Liver (tissue), 9 donors: ENCODE data around the gene RNF8. TPM values are rescaled to one million over a fixed set of nuclear protein-coding genes. Genes with fewer than 3 reads are reported as not detected.
"Not testable (repeated sequence)": the region's sequence is repeated elsewhere in the genome, so short reads cannot be mapped to it uniquely, and the experiment has no call there.

Source experiments
- DNase-seq: peaks from one replicate; pipeline ENCODE4 v3.0.0-alpha.2; 2017; ENCODE audit warnings: low spot score
- H3K27ac ChIP-seq, 2 donors: one replicate each; pipeline ENCODE4 v1.7.0; 2013; ENCODE audit warnings: inconsistent platforms in 2 of 2, low read length in 2 of 2, control low read depth in 1 of 2, low read depth in 1 of 2, mild to moderate bottlenecking in 1 of 2
- H3K27me3 ChIP-seq, 4 donors: one replicate each; pipeline versions ENCODE4 v1.6.1 to v1.7.0; 2013; ENCODE audit warnings: low read length in 3 of 4, inconsistent platforms in 1 of 4, mild to moderate bottlenecking in 1 of 4, moderate library complexity in 1 of 4; ENCODE audit not compliant: control insufficient read depth in 4 of 4, insufficient read depth in 4 of 4
- H3K36me3 ChIP-seq, 4 donors: one replicate each; pipeline versions ENCODE4 v1.6.1 to v1.7.0; 2013; ENCODE audit warnings: low read length in 3 of 4, mild to moderate bottlenecking in 3 of 4, low read depth in 1 of 4, moderate library complexity in 1 of 4; ENCODE audit not compliant: control insufficient read depth in 4 of 4, insufficient read depth in 3 of 4
- H3K4me1 ChIP-seq, 4 donors: one replicate each; pipeline versions ENCODE4 v1.6.1 to v1.7.0; 2013; ENCODE audit warnings: low read length in 3 of 4, mild to moderate bottlenecking in 3 of 4, moderate library complexity in 1 of 4; ENCODE audit not compliant: control insufficient read depth in 4 of 4, insufficient read depth in 4 of 4
- H3K4me3 ChIP-seq, 3 donors: one replicate each; pipeline versions ENCODE4 v1.6.1 to v1.7.0; 2013; ENCODE audit warnings: low read length in 3 of 3, control low read depth in 1 of 3, low read depth in 1 of 3, mild to moderate bottlenecking in 1 of 3
- H3K9ac ChIP-seq, 2 donors: one replicate each; pipeline ENCODE4 v1.7.0; 2013; ENCODE audit warnings: low read length in 2 of 2, mild to moderate bottlenecking in 2 of 2, moderate library complexity in 2 of 2, control low read depth in 1 of 2, low read depth in 1 of 2
- H3K9me3 ChIP-seq, 4 donors: one replicate each; pipeline versions ENCODE4 v1.6.1 to v1.7.0; 2013; ENCODE audit warnings: low read length in 3 of 4; ENCODE audit not compliant: control insufficient read depth in 4 of 4
- CTCF ChIP-seq: fragments of 150-350 bp; IDR thresholded peaks from 2 replicates; pipeline ENCODE4 v1.5.1; 2017; ENCODE audit warnings: improper control_type of control experiment, low read depth, low read length; ENCODE audit not compliant: missing input control
- FOXA1 ChIP-seq: IDR thresholded peaks from 2 replicates; pipeline ENCODE4 v1.6.1; 2016; ENCODE audit warnings: antibody characterized with exemption
- FOXA2 ChIP-seq: IDR thresholded peaks from 2 replicates; pipeline ENCODE4 v1.6.1; 2016; ENCODE audit warnings: antibody characterized with exemption
- GABPA ChIP-seq, 2 donors: IDR thresholded peaks in 1 of 2; conservative IDR thresholded peaks in 1 of 2; 2 replicates each; pipeline ENCODE4 v1.6.1; 2016; ENCODE audit warnings: antibody characterized with exemption in 2 of 2, mild to moderate bottlenecking in 1 of 2, moderate library complexity in 1 of 2
- HNF4A ChIP-seq, 2 donors: conservative IDR thresholded peaks; 2 replicates each; pipeline ENCODE4 v1.6.1; 2016; ENCODE audit warnings: antibody characterized with exemption in 2 of 2, mild to moderate bottlenecking in 2 of 2
- HNF4G ChIP-seq: IDR thresholded peaks from 2 replicates; pipeline ENCODE4 v1.6.1; 2016; ENCODE audit warnings: antibody characterized with exemption
- JUND ChIP-seq, 2 donors: IDR thresholded peaks; 2 replicates each; pipeline ENCODE4 v1.6.1; 2016; ENCODE audit warnings: antibody characterized with exemption in 2 of 2
- MAX ChIP-seq: IDR thresholded peaks from 2 replicates; pipeline ENCODE4 v1.6.1; 2016; ENCODE audit warnings: antibody characterized with exemption
- NR2F2 ChIP-seq: IDR thresholded peaks from 2 replicates; pipeline ENCODE4 v1.6.1; 2016; ENCODE audit warnings: antibody characterized with exemption
- RAD21 ChIP-seq, 2 donors: IDR thresholded peaks; 2 replicates each; pipeline ENCODE4 v1.6.1; 2016; ENCODE audit warnings: antibody characterized with exemption in 2 of 2, mild to moderate bottlenecking in 2 of 2
- RXRA ChIP-seq, 2 donors: IDR thresholded peaks; 2 replicates each; pipeline ENCODE4 v1.6.1; 2017 to 2018; ENCODE audit warnings: antibody characterized with exemption in 2 of 2, mild to moderate bottlenecking in 1 of 2
- SP1 ChIP-seq: IDR thresholded peaks from 2 replicates; pipeline ENCODE4 v1.6.1; 2018; ENCODE audit warnings: antibody characterized with exemption, mild to moderate bottlenecking
- TAF1 ChIP-seq: conservative IDR thresholded peaks from 2 replicates; pipeline ENCODE4 v1.6.1; 2016; ENCODE audit warnings: antibody characterized with exemption, mild to moderate bottlenecking
- YY1 ChIP-seq: IDR thresholded peaks from 2 replicates; pipeline ENCODE4 v1.6.1; 2016; ENCODE audit warnings: antibody characterized with exemption, mild to moderate bottlenecking
- WGBS: extraction: QIAGEN DNeasy Blood & Tissue Kit; methylation state at CpG from one replicate; pipeline ENCODE4 v1.1.7; 2013; 5-methylcytosine and 5-hydroxymethylcytosine counted together
- polyA plus RNA-seq, 2 donors: library from polyadenylated mRNA; stranded (reverse) in 1 of 2; unstranded in 1 of 2; fragments of 200-250 nt in 1 of 2; fragments of >200 nt in 1 of 2; fragmentation: Nextera tagmentation in 1 of 2; extraction: Ambion mirVana in 1 of 2; gene quantifications; one replicate each; pipeline versions ENCODE4 v1.2.1 to v1.2.3, GENCODE V29; 2013 to 2015
- total RNA-seq, 2 donors: library from RNA; depleted of rRNA; stranded (reverse); fragments of >200 nt; gene quantifications; one replicate each; pipeline ENCODE4 v1.2.3, GENCODE V29; 2014
- TF ChIP-seq, protein P1 (sequence below): IDR thresholded peaks from 2 replicates; pipeline ENCODE4 v1.6.1; 2016; ENCODE audit warnings: antibody characterized with exemption, mild to moderate bottlenecking
- TF ChIP-seq, protein P2 (sequence below): IDR thresholded peaks from 2 replicates; pipeline ENCODE4 v1.6.1; 2016; ENCODE audit warnings: antibody characterized with exemption
- TF ChIP-seq, protein P3 (sequence below): IDR thresholded peaks from 2 replicates; pipeline ENCODE4 v1.6.1; 2016; ENCODE audit warnings: antibody characterized with exemption
- donor health status: healthy.
- donor health status: healthy.
- donor health status: healthy.
- donor health status: healthy.
- donor health status: healthy.

Gene RNF8
- total and polyA plus RNA-seq, 4 donors, result 6.1 to 9.9 (median 7.5) TPM

- Histone ChIP-seq H3K4me3 (no peak overlapping the region), H3K27ac (no peak overlapping the region), H3K4me1 (peaks cover 0 to 8% (median 2%) of the 10 kb centered on the region in 4 donors), H3K9me3 (no peaks in the 10 kb centered on the region), H3K9ac (no peak overlapping the region), H3K36me3 (peaks cover 0 to 9% (median 4%) of the 10 kb centered on the region in 4 donors), H3K27me3 (no peaks in the 10 kb centered on the region)
- TF ChIP-seq, protein P1, sequence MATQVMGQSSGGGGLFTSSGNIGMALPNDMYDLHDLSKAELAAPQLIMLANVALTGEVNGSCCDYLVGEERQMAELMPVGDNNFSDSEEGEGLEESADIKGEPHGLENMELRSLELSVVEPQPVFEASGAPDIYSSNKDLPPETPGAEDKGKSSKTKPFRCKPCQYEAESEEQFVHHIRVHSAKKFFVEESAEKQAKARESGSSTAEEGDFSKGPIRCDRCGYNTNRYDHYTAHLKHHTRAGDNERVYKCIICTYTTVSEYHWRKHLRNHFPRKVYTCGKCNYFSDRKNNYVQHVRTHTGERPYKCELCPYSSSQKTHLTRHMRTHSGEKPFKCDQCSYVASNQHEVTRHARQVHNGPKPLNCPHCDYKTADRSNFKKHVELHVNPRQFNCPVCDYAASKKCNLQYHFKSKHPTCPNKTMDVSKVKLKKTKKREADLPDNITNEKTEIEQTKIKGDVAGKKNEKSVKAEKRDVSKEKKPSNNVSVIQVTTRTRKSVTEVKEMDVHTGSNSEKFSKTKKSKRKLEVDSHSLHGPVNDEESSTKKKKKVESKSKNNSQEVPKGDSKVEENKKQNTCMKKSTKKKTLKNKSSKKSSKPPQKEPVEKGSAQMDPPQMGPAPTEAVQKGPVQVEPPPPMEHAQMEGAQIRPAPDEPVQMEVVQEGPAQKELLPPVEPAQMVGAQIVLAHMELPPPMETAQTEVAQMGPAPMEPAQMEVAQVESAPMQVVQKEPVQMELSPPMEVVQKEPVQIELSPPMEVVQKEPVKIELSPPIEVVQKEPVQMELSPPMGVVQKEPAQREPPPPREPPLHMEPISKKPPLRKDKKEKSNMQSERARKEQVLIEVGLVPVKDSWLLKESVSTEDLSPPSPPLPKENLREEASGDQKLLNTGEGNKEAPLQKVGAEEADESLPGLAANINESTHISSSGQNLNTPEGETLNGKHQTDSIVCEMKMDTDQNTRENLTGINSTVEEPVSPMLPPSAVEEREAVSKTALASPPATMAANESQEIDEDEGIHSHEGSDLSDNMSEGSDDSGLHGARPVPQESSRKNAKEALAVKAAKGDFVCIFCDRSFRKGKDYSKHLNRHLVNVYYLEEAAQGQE, result no peak
- TF ChIP-seq HNF4A (conservative IDR thresholded peaks at IDR 0.05), result no peak
- no peak for TF ChIP-seq JUND (IDR thresholded peaks at IDR 0.05)
- TF ChIP-seq FOXA1, result no peak
- WGBS, result 93% methylated on average over 1 of the region's 1 CpG
- no peak for DNase-seq
These were observed 20.9 kb upstream of the RNF8 start for GRCh38 chr6:37332894-37333293.

DNA sequence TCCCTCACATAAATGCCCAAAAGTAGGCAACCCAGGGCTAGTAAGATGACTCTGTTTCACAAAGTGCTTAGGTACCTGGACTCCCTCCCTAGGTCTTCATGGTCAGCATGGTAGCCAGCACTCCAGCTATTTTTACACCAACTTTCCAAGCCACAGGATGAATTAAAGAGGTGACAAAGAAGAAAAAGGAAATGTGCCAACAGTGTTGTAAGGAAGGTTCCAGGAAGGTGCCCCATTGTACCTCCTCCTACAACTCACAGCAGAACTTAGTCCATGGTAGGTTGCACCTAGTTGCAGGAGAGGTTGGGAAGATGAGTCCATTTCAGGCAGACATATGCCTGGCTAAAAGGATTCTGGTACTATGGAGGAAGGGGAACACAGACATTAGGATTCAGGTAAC is 19.7 kb upstream of the RNF8 start:
- Histone ChIP-seq H3K27me3 (no peaks in the 10 kb centered on the region), H3K4me3 (no peak overlapping the region), H3K9me3 (no peaks in the 10 kb centered on the region), H3K4me1 (peaks cover 0 to 8% (median 2%) of the 10 kb centered on the region in 4 donors), H3K27ac (no peak overlapping the region), H3K9ac (no peak overlapping the region), H3K36me3 (peaks cover 0 to 9% (median 4%) of the 10 kb centered on the region in 4 donors)
- TF ChIP-seq, protein P1, result no peak
- TF ChIP-seq MAX, result no peak
- TF ChIP-seq, protein P2, sequence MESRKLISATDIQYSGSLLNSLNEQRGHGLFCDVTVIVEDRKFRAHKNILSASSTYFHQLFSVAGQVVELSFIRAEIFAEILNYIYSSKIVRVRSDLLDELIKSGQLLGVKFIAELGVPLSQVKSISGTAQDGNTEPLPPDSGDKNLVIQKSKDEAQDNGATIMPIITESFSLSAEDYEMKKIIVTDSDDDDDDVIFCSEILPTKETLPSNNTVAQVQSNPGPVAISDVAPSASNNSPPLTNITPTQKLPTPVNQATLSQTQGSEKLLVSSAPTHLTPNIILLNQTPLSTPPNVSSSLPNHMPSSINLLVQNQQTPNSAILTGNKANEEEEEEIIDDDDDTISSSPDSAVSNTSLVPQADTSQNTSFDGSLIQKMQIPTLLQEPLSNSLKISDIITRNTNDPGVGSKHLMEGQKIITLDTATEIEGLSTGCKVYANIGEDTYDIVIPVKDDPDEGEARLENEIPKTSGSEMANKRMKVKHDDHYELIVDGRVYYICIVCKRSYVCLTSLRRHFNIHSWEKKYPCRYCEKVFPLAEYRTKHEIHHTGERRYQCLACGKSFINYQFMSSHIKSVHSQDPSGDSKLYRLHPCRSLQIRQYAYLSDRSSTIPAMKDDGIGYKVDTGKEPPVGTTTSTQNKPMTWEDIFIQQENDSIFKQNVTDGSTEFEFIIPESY, result no peak
- no peak for TF ChIP-seq GABPA (IDR thresholded peaks at IDR 0.05 in 1 of 2, conservative IDR thresholded peaks at IDR 0.05 in 1 of 2)
- TF ChIP-seq, protein P3, sequence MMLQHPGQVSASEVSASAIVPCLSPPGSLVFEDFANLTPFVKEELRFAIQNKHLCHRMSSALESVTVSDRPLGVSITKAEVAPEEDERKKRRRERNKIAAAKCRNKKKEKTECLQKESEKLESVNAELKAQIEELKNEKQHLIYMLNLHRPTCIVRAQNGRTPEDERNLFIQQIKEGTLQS, result no peak
- no peak for TF ChIP-seq RAD21 (IDR thresholded peaks at IDR 0.05)
- TF ChIP-seq FOXA1, result no peak
- TF ChIP-seq RXRA (IDR thresholded peaks at IDR 0.05), result no peak
- TF ChIP-seq FOXA2, result no peak
- no peak for TF ChIP-seq HNF4A (conservative IDR thresholded peaks at IDR 0.05)
- TF ChIP-seq SP1, result no peak
- TF ChIP-seq CTCF, result no peak
- no peak for TF ChIP-seq HNF4G
- no peak for TF ChIP-seq NR2F2
- TF ChIP-seq YY1, result no peak
- no peak for TF ChIP-seq TAF1
- no peak for DNase-seq

GRCh38 chr6:37338317-37338716 is 15.5 kb upstream of the RNF8 start:
- not testable (repeated sequence) for H3K9ac ChIP-seq, H3K27ac ChIP-seq, H3K36me3 ChIP-seq, H3K4me3 ChIP-seq, H3K27me3 ChIP-seq, DNase-seq, H3K9me3 ChIP-seq
- WGBS, result over 99% methylated on average over 3 of the region's 3 CpGs
- H3K4me1 ChIP-seq, result peaks cover 0 to 14% (median 6%) of the 10 kb centered on the region in 4 donors
